HG02763 (cell line): Measurements from ENCODE around the gene ATP1A2.

Experiments
- ATAC-seq: cut with Tn5 transposase; IDR thresholded peaks from one replicate; pipeline ENCODE4 v1.9.1; 2021; ENCODE audit warnings: mild to moderate bottlenecking, moderate library complexity; ENCODE audit not compliant: unreplicated experiment

The ATP1A2 gene

DNA sequence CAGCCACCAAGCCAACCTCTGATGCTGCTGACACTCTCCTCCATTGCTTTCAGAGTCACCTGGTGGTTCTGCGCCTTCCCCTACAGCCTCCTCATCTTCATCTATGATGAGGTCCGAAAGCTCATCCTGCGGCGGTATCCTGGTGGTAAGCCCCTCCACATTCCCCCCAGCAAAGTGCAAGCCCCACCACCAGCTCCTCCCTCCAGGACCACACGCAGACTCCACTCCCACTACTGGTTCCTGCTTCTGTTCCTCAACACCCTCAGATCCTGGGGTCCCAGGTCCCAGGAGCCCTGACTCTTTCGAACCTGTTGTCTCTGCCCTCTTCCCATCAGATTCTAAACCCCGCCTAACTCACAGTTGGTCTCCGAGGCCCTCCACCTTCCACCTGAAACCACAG is 24.3 kb downstream of the ATP1A2 start:
- no peak for ATAC-seq

DNA sequence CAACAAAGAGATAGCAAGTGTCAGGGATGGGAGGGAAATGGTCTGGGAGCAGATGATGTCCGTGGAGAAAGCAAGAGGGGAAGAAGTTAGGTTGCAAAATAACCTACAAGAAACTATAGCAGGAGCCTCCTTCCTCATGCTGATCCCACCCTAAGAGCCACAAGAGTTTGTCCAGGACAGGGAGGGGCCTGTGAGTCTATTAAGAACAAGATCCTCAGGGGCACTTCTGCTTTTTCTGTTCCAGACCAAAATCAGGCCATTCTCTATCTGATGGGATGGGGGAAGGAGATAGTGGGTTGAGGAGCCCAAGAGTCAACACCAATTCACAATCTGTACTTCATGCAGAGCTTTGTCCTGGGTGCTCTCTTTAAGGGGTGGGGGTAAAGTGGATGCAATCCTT is 28.1 kb downstream of the ATP1A2 start:
- ATAC-seq: no peak

DNA sequence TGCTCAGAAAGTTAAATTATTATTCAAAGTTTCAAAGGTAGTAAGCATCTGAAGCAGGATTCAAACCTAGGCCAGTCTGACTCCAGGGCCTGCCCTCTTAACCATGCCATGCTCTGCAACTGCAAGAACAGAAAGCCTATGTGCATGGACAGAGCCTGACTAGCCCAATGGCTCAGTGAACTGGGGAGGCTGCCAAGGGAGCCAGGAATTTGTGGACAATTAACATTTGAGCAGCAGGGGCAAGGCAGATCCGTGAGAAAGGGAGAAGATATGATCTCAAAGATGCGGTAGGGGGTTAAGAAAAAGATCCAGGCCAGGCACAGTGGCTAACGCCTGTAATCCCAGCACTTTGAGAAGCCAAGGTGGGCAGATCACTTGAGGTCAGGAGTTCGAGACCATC is 29.4 kb downstream of the ATP1A2 start:
- no peak for ATAC-seq

DNA sequence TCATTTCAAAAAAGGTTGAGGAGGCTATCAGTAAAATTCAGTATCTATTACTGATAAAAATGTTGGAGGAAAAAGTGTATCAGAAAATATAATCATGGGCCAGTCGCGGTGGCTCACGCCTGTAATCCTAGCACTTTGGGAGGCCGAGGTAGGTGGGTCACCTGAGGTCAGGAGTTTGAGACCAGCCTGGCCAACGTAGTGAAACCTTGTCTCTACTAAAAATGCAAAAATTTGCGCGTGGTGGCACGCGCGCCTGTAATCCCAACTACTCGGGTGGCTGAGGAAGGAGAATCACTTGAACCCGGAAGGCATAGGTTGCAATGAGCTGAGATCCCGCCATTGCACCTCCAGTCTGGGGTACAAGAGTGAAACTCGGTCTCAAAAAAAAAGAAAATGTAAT is 30.5 kb downstream of the ATP1A2 start:
- no peak for ATAC-seq

DNA sequence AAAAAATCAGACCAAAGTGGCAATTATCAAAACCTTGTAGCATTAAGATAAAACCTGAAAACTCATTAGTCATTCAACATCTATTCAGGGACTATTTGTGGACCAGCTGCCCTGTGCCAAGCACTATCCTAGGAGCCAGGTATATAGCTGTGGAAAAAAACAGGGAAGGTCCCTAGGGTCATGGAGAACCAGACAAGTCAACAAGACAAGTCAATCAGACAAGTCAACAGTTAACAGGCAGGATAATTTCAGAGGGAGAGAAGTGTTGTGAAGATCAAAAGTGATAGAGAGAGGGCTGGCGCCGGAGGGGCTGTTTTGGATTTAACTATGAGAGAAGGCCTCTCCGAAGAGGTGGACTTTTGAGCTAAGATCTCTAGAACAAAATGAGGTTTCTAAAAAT is 32.6 kb downstream of the ATP1A2 start:
- ATAC-seq: no peak

DNA sequence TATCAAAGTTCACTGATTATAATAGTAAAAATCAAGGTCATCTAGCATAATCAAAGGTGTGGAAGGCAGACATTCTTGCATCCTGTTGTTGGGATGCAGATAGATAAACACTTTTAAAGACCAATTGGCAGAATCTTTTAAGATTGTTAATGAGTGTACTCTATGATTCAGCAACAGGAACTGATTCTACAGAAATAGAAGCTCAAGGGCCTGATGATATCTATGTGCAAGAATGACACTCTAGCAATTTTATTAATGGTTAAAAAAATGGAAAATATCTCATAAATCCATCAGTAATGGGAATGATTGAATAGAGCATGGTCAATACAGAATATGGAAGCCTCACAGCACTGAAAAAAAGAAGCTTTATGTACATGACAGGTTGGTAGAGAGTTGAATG is 33.7 kb downstream of the ATP1A2 start:
- no peak for ATAC-seq

DNA sequence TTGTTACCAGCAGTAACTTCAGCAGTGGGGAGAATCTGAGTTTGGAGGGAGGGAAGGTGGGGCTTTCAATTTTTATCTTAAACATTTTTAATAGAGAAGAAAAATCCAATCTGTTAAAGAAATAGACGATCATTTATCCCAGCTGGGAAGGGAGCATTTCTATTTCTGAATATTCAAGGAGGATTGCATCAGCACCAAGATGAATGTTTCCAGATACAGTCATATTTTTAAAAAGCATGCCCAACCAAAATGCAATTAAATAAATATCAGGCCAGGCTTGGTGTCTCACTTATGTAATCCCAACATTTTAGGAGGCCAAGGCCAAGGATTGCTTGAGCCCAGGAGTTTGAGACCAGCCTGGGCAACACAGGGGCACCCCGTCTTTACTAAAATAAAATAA is 34.2 kb downstream of the ATP1A2 start:
- no peak for ATAC-seq

DNA sequence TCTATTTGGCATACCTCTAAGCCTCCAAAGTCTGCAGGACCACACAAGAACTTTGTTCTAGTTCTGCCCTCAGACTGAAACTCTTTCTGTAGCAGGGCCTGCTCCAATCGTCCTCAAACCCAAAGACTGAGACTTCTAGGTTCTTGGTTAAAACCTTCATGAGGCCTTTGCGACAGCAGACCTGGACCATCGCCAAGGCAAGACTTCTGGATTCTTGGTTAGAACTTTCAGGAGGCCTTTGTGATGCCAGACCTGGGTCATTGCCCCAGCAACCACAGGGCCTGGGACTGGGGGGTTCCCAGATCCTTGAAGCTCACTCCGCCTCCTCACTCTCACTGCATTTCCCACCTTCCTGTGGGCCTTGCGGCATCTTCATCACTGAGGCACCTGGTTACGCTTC is 35.7 kb downstream of the ATP1A2 start, which contains the start of gene ATP1A4:
TSS of gene ATP1A4 (plus strand) at position 301 of the 400 bp plus-strand sequence. CDS start 438 bp downstream, outside the sequence.
- no peak for ATAC-seq

DNA sequence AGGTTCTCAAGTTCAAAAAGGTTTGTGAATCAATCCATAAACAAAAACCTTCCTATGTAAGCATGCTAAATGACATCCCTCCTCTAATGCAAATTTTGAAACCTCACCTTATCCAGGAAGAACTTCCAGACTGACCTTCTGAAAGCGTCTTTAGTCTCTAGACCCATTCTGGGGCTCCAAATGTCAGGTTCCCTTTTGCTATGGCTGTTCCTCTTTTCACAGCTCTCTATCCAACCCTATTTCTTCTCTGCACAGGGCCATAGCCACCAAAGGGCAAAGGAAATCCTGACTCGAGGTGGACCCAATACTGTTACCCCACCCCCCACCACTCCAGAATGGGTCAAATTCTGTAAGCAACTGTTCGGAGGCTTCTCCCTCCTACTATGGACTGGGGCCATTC is 39.2 kb downstream of the ATP1A2 start:
- no peak for ATAC-seq

DNA sequence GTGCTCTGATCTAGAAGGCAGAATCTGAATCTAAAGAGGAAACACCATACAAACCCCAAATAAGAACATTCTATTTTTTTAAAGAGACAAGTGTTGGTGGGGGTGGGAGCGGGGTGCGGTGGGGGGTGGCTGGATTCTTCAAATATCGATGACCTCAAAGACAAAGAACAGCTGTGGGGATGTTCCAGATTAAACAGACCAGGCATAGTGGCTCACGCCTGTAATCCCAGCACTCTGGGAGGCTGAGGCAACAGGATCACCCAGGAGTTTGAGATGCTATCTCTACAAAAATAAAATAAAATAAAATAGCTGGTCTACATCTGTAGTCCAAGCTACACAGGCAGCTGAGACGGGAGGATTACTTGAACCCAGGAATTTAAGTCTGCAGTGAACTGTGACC is 40.8 kb downstream of the ATP1A2 start:
- no peak for ATAC-seq

DNA sequence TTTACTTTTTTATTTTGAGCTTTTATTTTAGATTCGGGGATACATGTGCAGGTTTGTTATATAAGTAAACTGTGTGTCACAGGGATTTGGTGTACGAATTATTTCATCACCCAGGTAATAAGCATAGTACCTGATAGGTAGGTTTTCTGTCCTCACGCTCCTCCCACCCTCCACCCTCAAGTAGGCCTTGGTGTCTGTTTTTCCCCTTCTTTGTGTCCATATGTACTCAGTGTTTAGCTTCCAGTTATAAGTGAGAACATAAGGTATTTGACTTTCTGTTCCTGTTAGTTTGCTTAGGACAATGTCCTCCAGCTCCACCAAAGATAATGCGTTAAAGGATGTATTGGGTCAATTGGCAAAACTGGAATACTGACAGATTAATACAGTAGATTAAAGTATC is 41.6 kb downstream of the ATP1A2 start:
- no peak for ATAC-seq

DNA sequence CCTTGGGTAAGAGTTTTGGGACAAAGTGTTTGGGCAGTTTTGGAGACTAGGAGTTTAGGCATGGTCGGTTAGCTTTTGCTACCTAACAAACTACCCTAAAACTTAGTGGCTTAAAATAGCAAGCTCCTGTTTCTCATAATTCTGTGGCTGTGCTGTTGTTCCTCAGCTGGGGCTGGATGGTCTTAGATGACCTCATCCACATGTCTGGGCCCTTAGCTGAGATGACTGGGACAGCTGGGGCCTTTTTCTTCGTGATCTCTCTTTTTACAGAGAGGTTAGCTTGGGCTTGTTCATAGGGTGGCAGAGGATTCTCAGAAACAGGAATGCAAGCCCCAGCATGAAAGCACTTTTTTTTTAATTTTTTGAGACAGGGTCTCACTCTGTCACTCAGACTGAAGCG is 42.5 kb downstream of the ATP1A2 start:
- ATAC-seq: no peak

DNA sequence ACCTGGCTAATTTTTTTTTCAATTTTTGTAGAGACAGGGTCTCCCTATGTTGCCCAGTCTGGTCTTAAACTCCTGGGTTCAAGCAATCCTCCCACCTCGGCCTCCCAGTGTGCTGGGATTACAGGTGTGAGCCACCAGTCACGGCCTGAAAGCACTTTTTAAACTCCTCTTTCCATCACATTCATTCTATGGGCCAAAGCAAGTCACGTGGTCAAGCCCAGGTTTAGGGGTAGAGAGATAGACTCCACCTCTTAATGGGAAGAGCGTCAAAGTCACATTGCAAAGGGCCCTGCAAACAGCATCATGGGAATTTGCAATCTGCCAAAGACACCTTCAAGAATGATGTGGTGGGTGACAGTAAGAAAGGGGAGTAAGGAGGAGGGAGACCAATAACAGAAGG is 43.0 kb downstream of the ATP1A2 start:
- no peak for ATAC-seq

DNA sequence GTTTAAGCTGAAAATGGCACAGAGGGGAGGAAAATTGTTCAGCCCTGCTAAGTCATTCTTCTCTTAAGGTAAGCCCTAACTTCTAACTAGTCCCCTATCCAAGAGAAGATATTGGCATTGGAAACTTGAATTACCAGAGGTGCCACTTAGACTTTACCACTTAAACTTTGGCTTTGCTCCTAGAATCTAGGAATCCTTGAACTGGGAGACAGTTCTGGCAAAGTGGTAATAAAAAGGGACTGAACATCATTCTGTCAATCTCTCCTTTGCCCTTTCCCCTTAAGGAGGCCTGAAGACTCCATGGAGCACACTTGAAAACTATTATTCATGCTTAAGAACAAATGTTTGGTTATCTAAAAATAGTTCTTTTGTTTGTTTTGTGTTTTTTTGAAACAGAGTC is 44.3 kb downstream of the ATP1A2 start:
- ATAC-seq: no peak

DNA sequence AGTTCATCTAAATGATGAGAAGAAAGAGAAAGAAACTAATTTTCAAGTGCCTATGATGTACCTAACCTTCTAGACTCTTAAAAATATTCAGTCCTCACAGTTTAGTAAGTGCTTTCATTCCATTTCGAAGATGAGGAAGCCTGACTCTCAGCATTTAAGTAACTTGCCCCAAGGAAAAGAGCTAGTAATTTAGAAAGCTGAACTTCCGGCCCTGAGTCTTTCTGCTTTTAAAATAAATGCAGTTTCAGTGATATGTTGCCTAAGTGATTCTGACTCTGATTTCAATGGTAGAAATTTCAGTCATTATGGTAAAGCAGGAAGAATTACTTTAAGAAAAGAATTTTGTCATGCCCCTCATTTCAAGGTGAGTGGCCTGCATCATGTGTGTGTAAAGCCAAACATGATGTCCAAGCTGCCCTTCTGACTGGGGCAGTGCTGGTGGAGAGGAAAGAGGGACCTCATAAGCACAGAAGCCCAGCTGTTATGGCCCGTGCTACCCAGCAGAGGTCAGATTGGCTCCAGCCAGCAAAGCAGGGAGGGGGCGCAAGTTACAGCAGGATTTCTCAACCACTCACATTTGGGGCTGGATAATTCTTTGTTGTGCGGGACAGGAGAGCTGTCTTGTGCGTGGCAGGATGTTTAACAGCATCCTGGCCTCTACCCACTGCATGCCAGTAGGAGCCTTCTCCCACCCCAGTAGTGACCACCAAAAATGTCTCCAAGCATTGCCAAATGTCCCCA is 46.6 kb downstream of the ATP1A2 start:
- no peak for ATAC-seq

DNA sequence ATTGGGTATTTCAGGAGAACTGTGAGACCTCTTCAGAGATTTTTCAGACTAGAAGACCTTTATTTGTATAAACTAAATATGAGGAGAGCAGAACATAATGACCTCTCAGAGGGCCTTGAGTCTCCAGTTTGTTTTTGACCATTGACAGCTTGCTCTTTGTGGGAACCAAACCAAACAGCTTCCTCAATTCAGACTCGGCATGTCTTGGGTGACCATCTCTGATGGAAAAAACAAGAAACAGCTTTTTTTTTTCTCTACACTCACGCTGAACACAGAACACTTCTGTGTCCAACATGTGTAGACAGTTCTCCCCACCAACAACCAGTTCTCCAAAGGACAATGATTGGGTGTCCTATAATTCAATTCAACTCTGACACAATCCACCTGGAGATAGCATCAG is 47.4 kb downstream of the ATP1A2 start:
- ATAC-seq: no peak

DNA sequence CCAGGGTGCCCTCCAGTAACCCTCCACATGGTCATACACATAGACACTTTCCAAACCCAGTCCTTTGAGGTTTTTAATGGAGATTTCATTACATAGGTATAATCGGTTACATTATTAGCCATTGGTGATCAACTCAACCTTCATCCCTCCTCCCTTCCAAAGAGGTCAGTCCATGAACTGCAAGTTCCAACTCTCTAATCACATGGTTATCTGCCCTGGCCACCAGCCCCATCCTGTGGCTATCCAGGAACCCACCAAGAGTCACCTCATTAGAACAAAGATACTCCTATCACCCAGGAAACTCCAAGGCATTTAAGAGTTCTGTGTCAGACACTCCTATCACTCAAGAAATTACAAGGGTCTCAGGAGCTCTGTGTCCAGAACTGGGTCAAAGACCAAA is 48.1 kb downstream of the ATP1A2 start:
- ATAC-seq: no peak

DNA sequence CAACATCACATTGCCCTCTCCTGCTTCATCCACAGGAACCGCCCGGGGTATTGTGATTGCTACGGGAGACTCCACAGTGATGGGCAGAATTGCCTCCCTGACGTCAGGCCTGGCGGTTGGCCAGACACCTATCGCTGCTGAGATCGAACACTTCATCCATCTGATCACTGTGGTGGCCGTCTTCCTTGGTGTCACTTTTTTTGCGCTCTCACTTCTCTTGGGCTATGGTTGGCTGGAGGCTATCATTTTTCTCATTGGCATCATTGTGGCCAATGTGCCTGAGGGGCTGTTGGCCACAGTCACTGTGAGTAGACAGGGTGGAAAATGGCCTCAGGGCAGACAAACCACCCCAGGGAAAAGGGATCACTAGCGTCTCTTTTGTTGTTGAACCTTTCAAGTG is 48.6 kb downstream of the ATP1A2 start:
- ATAC-seq: no peak

DNA sequence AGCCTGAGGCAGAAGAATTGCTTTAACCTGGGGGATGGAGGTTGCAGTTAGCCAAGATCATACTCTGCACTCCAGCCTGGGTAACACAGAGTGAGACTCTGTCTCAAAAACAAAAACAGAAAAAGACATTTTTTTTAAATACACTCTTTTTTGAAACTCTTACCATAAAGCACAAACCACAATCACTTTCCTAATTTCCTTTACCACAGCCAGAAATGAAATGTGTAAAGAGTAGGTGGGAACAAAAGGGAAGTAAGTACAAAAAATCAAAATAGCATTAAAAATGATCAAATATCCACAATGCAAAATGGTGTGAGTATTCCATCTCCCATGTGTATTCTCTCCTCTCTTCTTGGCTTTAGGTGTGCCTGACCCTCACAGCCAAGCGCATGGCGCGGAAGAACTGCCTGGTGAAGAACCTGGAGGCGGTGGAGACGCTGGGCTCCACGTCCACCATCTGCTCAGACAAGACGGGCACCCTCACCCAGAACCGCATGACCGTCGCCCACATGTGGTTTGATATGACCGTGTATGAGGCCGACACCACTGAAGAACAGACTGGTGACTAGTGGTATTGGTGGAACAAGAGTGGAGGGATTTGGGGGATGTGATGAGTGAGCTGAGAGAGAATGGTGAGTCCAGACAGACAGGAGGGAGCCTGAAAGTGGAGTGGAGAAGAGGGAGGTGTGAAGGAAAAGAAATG is 50.8 kb downstream of the ATP1A2 start:
- no peak for ATAC-seq

DNA sequence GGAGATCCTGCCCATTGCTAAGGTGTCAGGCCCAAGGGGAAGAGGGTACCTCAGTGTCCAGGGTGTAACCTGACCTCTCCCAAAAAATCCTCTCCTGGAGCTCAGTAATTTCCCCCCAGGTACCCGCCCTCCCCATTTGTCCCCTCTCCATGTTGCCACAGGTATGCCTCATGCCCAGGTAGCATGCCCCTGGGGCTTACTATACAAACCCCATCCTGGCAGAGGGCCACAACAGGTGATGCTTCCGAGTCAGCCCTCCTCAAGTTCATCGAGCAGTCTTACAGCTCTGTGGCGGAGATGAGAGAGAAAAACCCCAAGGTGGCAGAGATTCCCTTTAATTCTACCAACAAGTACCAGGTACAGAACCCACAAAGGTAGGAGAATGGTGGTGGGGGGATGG is 51.5 kb downstream of the ATP1A2 start:
- ATAC-seq: no peak

DNA sequence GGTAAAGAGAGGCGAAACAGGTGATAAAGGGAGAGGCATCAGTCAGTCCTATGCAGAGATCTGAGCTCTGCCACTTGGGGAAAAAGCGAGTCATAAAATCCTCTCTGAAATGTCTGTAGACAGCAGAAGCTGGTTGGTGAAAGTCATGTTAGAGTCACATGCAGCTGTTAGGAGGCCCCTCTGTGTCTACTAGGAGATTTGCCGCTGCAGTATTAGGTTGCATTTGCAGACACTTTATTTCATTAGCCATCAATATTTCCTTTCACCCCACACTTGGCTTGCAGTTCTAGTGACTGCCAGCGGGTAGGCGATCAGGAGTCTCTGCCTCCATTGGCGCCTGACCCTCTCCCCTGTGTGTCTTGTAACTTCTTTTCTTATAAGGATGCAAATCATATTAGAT is 52.0 kb downstream of the ATP1A2 start:
- no peak for ATAC-seq

DNA sequence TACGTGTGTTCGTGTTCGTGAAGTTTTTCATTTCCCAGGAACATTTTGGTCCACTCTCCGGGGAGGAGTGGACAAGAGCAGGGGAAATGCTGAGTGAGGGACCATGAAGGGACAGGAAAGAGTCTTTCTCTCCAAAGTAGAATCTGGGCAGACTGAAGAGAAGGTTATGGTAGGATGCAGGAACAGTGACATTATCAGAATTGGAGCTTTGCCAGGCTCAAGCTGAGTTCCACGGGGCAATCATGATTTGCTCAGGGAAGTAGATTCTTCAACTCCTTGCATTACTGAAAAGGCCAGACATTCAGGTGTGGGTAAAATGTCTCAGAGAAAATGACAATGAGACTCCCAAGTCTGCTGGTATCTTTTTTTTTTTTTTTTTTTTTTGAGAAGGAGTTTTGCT is 52.5 kb downstream of the ATP1A2 start:
- ATAC-seq: no peak
